Hippocampal formation (tissue), 2 donors: ENCODE measurements around the gene CUL9.

Source experiments
- DNase-seq, 2 donors: peaks; one replicate each; lab custom pipeline; 2025; lab: John Stamatoyannopoulos, UW

CUL9 gene

DNA sequence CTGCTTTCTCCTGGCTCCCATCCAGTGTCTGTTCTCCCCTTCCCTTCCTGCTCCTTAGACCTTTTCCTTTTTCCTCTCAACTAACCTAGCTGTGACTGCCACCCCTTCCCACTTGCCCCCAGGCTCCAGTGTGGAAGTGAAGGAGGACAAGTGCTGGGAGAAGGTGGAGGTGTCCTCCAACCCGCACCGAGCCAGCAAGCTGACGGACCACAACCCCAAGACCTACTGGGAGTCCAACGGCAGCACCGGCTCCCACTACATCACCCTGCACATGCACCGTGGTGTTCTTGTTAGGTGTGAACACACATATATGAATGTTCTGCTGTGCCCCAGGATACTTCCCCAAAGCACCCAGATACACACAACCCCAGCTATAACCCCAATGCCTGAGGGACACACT, 18.5 kb downstream of the CUL9 start:
- DNase-seq = no peak

DNA sequence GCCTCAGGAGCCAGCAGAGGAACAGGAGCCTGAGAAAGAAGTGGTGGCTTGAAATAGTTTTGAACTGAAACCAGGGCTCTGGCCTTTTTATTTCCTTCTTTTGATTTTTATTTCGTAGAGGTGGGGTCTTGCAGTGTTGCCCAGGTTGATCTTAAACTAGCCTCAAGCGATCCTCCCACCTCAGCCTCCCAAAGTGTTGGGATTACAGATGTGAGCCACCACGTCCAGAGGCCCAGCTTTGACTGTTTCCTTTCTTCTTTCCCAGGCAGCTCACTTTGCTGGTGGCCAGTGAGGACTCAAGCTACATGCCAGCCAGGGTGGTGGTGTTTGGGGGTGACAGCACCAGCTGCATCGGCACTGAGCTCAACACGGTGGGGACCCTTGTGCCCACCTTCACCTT, 20.5 kb downstream of the CUL9 start:
- DNase-seq = no peak

DNA sequence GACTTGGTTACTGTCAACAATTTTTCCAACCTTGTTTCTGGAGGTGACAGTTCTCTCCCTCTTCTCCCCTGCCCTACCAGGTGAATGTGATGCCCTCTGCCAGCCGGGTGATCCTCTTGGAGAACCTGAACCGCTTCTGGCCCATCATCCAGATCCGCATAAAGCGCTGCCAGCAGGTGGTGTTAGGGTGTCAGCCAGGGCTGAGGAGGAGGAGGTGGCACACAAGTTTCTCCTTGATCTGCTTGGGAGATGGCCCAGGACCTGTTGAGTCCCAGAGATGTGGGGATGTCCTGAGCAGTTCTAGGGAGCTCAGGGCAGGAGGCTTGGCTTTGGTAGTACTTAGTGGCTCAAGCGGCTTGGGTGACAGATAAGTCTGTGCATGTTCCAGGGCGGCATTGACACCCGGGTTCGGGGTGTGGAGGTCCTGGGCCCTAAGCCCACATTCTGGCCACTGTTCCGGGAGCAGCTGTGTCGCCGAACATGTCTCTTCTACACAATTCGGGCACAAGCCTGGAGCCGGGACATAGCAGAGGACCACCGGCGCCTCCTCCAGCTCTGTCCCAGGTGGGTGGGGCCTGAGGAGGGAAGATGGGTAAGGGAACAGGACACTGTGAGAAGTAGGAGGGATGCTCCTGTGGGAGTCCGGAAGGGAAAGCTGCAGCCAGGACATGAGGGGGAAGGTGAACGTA, 21.2 kb downstream of the CUL9 start:
- no peak for DNase-seq

DNA sequence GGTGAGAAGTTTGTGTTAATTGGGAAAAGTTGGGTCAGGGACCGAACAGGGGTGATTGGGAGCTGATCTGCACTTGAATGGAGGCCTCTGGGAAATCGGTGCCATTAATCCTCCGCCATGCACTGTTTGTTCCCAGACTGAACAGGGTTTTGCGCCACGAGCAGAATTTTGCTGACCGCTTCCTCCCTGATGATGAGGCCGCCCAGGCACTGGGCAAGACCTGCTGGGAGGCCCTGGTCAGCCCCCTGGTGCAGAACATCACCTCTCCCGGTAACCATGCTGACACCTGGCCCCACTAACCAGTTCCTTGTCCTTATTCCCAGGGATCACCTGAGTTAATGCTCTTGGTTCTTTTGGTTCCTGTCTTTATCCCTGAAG, 21.7 kb downstream of the CUL9 start:
- no peak for DNase-seq

DNA sequence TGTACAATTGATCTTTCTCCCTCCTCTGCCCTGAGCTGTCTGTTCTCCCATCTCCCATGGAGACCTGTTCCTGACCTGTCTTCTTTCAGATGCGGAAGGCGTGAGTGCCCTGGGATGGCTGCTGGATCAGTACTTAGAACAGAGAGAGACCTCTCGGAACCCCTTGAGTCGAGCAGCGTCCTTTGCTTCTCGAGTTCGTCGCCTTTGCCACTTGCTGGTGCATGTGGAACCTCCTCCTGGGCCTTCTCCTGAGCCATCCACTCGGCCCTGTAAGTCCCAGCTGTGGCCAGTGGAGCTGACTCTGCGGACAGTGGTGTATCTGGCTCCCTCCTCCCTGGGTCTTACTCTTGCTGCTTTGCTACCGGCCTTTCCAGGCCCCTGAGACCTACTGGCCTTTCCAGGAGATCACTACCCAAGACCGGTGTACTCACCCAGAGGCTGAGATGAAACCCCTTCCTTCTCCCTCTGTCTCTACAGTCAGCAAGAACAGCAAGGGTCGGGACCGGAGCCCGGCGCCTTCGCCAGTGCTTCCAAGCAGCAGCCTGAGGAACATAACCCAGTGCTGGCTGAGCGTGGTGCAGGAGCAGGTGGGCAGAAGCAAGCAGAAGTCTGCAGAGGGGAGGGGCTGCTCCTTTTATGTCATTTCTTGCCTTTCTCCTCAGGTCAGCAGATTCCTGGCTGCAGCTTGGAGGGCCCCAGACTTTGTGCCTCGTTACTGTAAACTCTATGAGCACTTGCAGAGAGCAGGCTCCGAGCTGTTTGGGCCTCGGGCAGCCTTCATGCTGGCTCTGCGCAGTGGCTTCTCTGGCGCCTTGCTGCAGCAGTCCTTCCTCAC, 22.5 kb downstream of the CUL9 start:
- DNase-seq = no peak

DNA sequence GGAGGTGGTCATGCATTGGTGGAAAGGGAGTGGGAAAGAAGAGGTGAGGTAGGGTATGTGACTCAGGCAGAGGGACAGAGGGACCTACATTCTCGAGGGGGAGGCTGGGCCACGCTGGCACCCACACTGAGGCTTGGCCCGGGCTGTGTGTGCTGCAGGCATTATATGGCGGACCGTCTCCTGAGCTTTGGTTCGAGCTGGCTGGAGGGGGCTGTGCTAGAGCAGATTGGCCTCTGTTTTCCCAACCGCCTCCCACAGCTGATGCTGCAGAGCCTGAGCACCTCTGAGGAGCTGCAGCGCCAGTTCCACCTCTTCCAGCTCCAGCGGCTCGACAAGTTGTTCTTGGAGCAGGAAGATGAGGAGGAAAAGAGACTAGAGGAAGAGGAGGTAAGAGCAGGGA, 23.9 kb downstream of the CUL9 start:
- DNase-seq = no peak

DNA sequence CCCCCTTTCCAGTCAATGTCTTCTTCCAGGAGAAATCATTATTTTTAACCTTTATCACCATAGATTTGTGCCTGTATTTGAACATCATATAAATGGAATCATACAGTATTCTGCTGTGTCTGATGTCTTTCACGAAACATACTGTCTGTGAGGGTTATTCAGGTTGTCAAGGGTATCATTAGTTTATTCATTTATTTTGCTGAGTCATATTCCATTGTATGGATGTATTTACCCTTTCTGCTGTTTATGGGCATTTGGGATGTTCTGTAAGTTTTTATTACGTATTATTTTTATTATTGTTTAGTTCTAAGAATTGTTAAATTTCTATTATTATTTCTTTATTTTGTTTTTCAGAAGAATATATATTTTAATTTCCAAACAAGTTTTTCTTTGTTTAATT, 25.3 kb downstream of the CUL9 start:
- DNase-seq = no peak

DNA sequence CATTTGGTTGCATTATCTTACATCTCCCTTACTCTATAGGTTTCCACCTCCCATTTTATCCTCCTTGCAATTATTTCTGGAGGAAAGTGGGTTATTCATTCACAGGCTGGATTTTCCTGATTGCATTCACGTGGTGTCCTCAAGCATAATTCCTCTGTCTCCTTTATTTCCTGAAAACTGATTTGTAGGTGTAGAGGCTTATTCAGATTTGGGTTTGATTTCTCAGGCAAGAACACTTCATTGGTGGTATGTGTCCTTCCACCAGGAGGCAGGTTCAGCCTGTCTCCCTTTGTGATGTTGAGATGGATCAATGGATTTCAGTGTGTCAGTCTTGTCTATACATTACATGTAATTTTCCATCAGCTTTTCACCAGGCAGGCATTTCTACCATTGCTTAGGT, 30.0 kb downstream of the CUL9 start:
- no peak for DNase-seq

DNA sequence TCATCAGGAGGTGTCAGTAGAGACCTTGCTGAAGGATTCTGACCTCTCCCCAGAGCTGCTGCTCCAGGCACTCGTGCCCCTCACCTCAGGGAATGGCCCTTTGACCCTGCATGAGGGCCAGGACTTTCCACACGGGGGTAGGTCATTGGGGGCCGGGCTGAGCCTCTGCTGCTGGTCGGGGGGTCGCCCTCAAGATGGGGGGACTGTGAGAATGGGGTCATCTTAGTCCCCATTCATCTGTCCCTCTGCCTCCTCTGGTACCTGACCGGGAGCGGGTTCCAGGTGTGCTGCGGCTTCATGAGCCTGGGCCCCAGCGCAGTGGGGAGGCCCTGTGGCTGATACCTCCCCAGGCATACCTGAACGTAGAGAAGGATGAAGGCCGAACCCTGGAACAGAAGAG, 31.4 kb downstream of the CUL9 start:
- DNase-seq = no peak

DNA sequence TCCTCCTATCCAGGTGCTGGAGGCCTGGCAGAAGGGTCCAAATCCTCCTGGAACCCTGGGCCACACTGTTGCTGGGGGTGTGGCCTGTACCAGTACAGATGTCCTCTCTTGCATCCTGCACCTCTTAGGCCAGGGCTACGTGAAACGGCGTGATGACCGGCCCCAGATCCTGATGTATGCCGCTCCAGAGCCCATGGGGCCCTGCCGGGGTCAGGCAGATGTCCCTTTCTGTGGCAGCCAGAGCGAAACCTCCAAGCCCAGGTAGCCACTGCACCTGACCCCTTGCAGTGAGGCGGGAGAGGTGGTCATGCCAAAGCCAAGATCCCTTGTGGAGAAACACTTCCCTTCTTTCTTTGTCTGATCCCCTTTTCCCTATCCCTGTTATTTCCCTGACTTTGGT, 33.1 kb downstream of the CUL9 start:
- no peak for DNase-seq

DNA sequence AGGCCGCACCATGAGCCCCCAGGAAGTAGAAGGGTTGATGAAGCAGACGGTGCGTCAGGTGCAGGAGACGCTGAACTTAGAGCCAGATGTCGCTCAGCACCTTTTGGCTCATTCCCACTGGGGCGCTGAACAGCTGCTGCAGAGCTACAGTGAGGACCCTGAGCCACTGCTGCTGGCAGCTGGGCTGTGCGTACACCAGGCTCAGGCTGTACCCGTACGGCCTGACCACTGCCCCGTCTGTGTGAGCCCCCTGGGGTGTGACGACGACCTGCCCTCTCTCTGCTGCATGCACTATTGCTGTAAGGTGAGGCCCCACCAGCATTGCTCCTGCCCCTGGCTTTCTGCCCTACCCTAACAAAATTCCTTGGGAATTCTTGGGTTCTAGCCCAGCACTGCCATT, 34.2 kb downstream of the CUL9 start:
- DNase-seq = no peak

DNA sequence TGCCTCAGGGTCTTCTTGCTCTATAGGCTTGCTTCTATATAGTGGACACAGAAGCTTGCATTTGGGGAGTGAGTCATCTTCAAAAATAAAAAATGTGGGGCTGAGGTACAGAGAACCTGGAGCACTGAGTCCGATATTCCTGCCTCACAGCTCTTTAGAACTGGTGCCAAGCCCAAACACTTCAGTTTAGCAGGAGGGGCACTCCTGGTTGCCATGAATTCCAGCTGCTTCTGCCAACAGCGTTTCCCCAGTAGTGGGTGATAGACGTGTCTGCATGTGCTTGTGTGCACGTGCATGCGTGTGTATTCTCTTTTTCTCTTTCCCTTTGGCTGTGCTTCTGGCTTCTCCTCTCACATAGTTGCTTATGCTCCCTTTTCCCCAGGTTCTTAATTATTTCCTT, 35.4 kb downstream of the CUL9 start:
- no peak for DNase-seq

DNA sequence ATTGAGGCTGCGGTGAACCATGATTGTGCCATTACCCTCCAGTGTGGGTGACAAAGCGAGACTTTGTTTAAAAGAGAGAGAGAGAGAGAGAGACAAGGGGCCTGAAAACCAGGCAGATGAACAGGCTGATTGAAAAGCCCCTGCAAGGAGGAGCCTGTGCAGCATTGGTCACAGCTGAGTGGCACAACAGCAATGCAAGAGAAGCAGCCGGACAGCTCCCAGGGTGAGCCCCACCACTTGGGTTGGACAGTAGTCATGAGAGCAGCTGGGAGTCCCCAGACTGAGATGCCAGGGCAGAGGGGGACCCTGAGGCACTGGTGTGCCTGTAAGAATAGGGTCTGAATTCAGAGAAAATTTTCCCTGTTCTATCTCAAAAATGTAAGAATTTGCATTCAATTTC, 37.1 kb downstream of the CUL9 start:
- DNase-seq = no peak

DNA sequence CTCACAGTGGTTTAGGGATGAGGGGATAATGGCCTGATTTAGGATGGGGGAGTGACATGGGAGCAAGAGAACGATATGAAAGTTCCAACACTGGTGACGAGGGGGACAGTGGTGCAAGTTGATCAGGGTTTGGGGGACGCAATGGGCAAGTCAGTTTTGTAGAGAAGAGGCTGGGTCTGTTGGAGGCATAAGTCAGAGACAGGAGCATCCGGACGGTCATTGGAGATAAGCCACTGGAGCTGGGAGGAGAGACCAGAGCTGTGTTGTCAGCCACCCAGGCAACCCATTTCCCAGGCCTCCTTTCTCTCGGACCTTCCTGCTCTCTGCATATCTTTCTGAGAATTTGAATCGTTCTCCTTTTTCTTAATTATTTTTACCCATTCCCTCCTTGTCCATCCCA, 37.8 kb downstream of the CUL9 start:
- no peak for DNase-seq

DNA sequence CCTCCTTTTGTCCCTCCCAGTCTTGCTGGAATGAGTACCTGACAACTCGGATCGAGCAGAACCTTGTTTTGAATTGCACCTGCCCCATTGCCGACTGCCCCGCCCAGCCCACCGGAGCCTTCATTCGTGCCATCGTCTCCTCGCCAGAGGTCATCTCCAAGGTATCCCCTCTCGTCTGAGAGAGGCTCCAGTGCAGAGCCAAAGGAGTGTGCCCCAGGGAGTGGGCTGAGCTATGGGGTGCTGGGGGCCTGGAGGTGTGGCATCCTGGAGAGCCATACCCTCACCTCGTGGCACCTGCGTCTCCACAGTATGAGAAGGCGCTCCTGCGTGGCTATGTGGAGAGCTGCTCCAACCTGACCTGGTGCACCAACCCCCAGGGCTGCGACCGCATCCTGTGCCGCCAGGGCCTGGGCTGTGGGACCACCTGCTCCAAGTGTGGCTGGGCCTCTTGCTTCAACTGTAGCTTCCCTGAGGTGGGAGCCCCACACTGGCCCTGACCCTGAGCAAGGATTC, 38.5 kb downstream of the CUL9 start:
- no peak for DNase-seq

DNA sequence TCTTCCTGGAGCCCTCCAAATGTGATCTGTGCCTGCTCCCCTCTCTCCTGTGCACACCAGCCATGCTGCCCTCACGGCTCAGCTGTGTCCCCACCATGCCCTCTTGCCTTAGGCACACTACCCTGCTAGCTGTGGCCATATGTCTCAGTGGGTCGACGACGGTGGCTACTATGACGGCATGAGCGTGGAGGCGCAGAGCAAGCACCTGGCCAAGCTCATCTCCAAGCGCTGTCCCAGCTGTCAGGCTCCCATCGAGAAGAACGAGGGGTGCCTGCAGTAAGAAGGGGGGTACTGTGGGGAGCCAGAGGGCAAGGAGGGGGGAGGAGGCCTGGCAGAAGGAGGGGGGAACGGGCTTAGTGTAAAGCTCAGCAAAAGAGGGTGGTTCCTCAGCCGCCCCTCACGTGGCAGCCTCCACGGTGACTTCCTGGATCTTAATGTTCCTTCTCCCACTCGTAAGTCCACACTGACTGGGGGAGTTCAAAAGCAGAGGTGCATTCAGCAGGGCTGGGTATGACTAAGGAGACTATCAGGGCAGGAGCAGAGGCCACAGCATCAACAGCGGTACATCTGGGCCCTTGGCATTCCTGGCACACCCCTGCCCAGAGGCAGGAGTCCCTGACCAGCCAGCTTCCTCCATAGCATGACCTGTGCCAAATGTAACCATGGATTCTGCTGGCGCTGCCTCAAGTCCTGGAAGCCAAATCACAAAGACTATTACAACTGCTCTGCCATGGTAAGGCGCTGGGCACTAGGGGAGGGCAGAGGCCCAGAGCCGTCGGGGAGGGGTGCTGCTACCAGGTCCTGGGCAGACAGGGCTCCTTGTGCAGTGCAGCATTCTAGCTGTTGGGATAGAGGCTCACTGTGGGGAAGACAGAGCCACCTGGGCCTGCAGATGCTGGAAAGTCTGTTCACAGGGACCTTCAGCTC, 39.3 kb downstream of the CUL9 start:
- DNase-seq = peak; percentile 1 to 7

DNA sequence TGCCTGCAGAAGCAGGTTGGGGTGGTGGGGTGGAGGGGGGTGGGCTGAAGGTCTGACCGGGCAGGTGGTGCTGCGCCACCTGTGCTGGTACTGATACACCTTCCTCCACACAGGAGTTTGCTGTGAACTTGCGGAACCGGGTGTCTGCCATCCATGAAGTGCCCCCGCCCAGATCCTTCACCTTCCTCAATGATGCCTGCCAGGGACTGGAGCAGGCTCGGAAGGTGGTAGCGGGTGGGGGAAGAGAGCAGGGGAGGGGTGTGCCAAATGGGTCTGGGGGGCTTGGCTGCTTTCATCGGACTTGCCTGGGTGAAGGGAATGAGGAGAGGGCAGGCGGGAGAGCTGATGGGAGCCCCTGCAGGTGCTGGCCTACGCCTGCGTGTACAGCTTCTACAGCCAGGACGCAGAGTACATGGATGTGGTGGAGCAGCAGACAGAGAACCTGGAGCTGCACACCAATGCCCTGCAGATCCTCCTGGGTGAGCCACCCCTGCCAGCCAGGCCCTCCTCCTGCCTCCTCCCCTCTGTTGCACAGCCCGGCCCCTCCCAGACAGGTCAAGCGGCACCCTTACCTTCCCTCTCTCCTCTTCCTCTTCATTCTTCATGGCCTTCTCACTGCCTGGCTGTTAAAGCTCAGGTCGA, 40.5 kb downstream of the CUL9 start:
- DNase-seq = no peak

DNA sequence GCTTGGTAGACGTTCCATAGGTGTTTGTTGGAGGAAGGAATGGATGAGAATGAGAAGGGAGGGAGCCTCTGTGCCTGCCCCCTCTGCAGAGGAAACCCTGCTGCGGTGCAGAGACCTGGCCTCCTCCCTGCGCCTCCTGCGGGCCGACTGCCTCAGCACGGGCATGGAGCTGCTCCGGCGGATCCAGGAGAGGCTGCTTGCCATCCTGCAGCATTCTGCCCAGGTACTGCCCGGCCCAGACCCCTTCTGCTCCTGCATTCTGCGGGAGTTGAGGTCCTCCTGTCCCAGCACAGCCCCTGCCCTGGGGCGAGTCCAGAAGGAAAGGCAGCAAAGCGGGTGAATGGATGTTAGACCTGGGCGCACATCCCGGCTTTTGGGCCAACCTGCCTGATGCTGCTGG, 41.2 kb downstream of the CUL9 start:
- no peak for DNase-seq

DNA sequence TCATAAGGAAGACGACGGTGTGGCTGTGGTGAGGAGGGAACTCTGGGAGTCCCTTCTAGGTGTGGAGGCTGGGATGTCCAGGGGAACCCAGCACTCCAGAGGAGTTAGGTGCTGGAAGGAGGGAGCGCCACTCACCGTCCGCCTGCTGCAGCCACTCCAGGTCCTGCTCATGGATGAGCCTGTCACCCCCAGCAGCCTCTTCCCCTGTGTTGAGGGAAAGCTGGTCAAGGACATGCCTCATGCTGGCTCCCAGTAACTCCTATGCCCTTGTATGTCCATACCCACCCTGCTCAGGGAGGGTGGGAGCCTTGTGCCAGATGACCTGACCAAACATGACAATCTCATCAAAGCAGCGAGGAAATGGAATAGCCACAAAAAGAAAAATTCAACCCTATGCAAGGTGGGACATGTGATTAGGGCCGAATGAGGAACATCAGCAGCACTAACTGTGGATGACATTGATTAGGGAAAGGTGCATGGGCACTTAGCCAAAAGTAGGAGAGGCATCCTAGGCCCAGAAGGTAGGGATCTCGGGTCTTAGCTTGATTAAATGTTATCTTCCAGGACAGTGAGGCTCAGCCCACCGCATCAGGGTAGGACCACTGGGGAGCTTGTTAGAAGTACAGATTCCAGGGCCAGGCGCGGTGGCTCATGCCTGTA, 44.3 kb downstream of the CUL9 start:
- no peak for DNase-seq

DNA sequence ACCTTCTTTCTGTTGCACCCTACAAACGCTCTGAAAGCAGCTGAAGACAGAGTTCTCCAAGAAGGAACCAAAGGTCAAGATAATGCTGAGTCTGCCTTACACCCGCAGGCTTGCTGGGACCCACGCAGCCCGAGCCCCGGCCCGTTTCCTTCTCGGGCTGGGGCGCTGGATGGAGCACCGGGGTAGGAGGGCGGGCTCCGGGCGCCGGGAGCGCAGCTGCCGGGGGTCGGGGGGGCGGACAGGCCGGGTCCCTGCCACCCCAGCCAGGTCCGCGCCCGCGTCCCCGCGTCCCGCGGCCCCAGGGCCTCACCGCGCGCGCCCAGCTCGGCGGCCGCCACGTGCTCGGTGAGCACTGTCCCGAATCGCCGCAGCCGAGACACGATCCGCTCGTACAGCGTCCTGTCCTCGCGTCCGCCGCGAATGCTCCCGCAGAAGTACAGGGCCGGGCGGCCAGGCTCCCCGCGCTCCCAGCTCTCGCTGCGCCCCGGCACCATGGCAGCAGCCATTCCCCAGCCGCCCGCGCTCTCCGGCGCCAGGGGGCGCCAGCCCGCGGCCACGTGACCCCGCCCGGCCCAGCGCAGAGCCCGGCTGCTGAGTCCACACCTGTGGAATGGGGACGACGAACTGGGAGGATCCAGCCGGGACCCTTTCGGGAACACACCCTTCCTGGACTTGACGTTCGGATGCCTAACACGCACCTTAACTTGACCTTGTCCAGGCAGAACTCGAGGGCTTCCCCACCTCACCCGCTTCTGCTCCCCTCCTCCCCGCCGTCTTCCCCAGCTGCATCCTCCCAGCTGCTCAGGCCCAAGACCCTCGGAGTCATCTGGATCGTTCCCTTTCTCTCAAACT, 47.2 kb downstream of the CUL9 start, which contains the start of gene DNPH1:
TSS of gene DNPH1 (minus strand) at position 531 of the 852 bp plus-strand sequence. CDS start at position 506, 25 bp downstream.
- DNase-seq = peak; percentile 46 to 72
